Measurements from ENCODE around the gene ACAP3. TPM values are rescaled to one million over a fixed set of nuclear protein-coding genes. Genes with fewer than 3 reads are reported as not detected.
A peak's percentile ranks its signal among the peaks of the same experiment; 100 is the strongest.

The ACAP3 gene
- total RNA-seq, 2 experiments from 2014 or later = 69.5 to 92.1 TPM

DNA sequence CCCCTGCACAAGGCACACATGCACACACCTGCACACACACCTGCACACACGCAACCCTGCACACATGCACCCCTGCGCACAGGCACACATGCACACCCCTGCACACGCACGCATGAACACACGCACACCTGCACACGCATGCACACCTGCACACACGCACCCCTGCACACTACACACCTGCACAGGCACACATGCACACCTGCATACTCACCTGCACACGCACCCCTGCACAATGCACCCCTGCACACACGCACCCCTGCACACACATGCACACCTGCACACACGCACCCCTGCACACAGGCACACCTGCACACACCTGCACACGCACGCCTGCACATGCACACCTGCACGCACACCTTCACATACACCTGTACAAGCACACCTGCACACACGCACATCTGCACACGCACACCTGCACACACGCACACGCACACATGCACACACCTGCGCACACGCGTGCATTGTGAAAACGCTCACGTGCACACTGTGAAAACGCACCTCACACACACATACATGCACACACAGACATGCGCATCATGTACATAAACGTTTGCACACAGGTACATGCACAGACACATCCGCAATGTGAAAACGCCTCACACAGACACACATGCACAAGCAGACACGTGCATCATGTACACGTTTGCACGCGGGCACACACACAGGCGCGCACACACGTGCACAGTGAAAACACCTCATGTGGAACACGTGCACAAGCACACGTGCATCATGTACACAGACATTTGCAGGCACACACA lies 33.2 kb upstream of the ACAP3 start:
- Mint-ChIP-seq H3K36me3 (ENCODE audit: low read depth) (peaks cover 16% of the 10 kb centered on the region), H3K27ac (no peak overlapping the region), H3K9me3 (peaks cover 10% of the 10 kb centered on the region), H3K4me3 (no peak overlapping the region), H3K27me3 (no peaks in the 10 kb centered on the region), H3K4me1 (no peaks in the 10 kb centered on the region)
- CTCF ChIA-PET = interaction anchor here (1.3 kb wide), 1 partner anchor 31 kb away, joined by 3 read pairs; no protein-coding TSS in a partner anchor
- no peak for DNase-seq
- POLR2A ChIA-PET = no interaction called here

GRCh38 chr1:1340185-1340584 lies 32.5 kb upstream of the ACAP3 start:
- Mint-ChIP-seq H3K36me3 (ENCODE audit: low read depth) (peaks cover 16% of the 10 kb centered on the region), H3K27ac (no peak overlapping the region), H3K27me3 (no peaks in the 10 kb centered on the region), H3K9me3 (peaks cover 10% of the 10 kb centered on the region), H3K4me3 (no peak overlapping the region), H3K4me1 (no peaks in the 10 kb centered on the region)
- DNase-seq = no peak
- POLR2A ChIA-PET = no interaction called here
- CTCF ChIA-PET = no interaction called here

GRCh38 chr1:1338278-1338677 lies 30.5 kb upstream of the ACAP3 start:
- no peak overlapping the region for H3K27ac Mint-ChIP-seq
- H3K36me3 Mint-ChIP-seq (ENCODE audit: low read depth) = peaks cover 16% of the 10 kb centered on the region
- H3K4me3 Mint-ChIP-seq = no peak overlapping the region
- no peaks in the 10 kb centered on the region for H3K4me1 Mint-ChIP-seq
- peaks cover 10% of the 10 kb centered on the region for H3K9me3 Mint-ChIP-seq
- H3K27me3 Mint-ChIP-seq = no peaks in the 10 kb centered on the region
- POLR2A ChIA-PET = no interaction called here
- CTCF ChIA-PET = interaction anchor here (1.2 kb wide), 1 partner anchor 17 kb away, joined by 4 read pairs; no protein-coding TSS in a partner anchor
- DNase-seq = no peak

GRCh38 chr1:1337793-1338147 lies 30.0 kb upstream of the ACAP3 start:
- H3K36me3 Mint-ChIP-seq (ENCODE audit: low read depth) = peaks cover 16% of the 10 kb centered on the region
- H3K9me3 Mint-ChIP-seq = peaks cover 10% of the 10 kb centered on the region
- ChIA-PET POLR2A (no interaction called here), CTCF (no interaction called here)
- H3K4me3 Mint-ChIP-seq = no peak overlapping the region
- peak; percentile 25 for DNase-seq
- no peak overlapping the region for H3K27ac Mint-ChIP-seq
- H3K4me1 Mint-ChIP-seq = no peaks in the 10 kb centered on the region
- no peaks in the 10 kb centered on the region for H3K27me3 Mint-ChIP-seq

GRCh38 chr1:1336931-1337792 lies 29.4 kb upstream of the ACAP3 start:
- H3K27me3 Mint-ChIP-seq = no peaks in the 10 kb centered on the region
- no peaks in the 10 kb centered on the region for H3K4me1 Mint-ChIP-seq
- no peak overlapping the region for H3K4me3 Mint-ChIP-seq
- CTCF ChIA-PET = no interaction called here
- H3K36me3 Mint-ChIP-seq (ENCODE audit: low read depth) = peaks cover 16% of the 10 kb centered on the region
- DNase-seq = no peak
- H3K9me3 Mint-ChIP-seq = peaks cover 10% of the 10 kb centered on the region
- H3K27ac Mint-ChIP-seq = no peak overlapping the region
- POLR2A ChIA-PET = no interaction called here

DNA sequence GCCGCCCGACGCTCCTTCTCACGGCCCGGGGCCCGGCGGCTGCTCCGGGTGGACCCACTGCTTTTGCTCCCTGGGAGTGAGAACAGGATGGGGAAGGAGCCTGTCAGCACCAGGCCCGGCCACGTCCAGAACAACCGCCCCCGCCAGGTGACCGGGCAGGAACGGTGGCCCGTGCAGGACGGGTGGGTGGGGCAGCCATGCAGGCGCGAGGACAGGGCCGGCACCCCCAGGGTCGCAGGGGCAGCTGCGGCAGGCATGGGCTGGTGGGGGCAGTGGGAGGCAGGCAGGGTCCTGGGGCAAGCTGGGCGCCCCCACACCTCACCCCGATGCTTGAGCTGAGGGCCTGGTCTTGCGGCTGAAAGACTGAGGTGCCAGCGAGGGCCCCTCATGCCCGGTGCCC lies 28.7 kb upstream of the ACAP3 start:
- no peak for DNase-seq
- peaks cover 13% of the 10 kb centered on the region for H3K36me3 Mint-ChIP-seq (ENCODE audit: low read depth)
- no peak overlapping the region for H3K27ac Mint-ChIP-seq
- H3K27me3 Mint-ChIP-seq = no peaks in the 10 kb centered on the region
- H3K4me1 Mint-ChIP-seq = no peaks in the 10 kb centered on the region
- peaks cover 10% of the 10 kb centered on the region for H3K9me3 Mint-ChIP-seq
- no peak overlapping the region for H3K4me3 Mint-ChIP-seq
- ChIA-PET POLR2A (no interaction called here), CTCF (interaction anchor here (1.2 kb wide), 1 partner anchor 271 kb away, joined by 3 read pairs; no protein-coding TSS in a partner anchor)

GRCh38 chr1:1335792-1336248 lies 28.1 kb upstream of the ACAP3 start:
- Mint-ChIP-seq H3K4me3 (no peak overlapping the region), H3K27ac (no peak overlapping the region), H3K27me3 (no peaks in the 10 kb centered on the region), H3K36me3 (ENCODE audit: low read depth) (peaks cover 6% of the 10 kb centered on the region), H3K9me3 (peaks cover 4% of the 10 kb centered on the region), H3K4me1 (no peaks in the 10 kb centered on the region)
- ChIA-PET POLR2A (no interaction called here), CTCF (interaction anchor here (1.2 kb wide), 1 partner anchor 271 kb away, joined by 3 read pairs; no protein-coding TSS in a partner anchor)
- no peak for DNase-seq

GRCh38 chr1:1335283-1335682 lies 27.6 kb upstream of the ACAP3 start:
- Mint-ChIP-seq H3K9me3 (no peaks in the 10 kb centered on the region), H3K36me3 (ENCODE audit: low read depth) (peaks cover under 1% of the 10 kb centered on the region), H3K4me1 (no peaks in the 10 kb centered on the region), H3K4me3 (no peak overlapping the region), H3K27me3 (no peaks in the 10 kb centered on the region), H3K27ac (no peak overlapping the region)
- ChIA-PET POLR2A (no interaction called here), CTCF (interaction anchor here (1.2 kb wide), 1 partner anchor 270 kb away, joined by 3 read pairs; no protein-coding TSS in a partner anchor)
- no peak for DNase-seq

- Mint-ChIP-seq H3K27ac (no peak overlapping the region), H3K4me1 (no peaks in the 10 kb centered on the region), H3K9me3 (no peaks in the 10 kb centered on the region), H3K27me3 (no peaks in the 10 kb centered on the region), H3K36me3 (ENCODE audit: low read depth) (no peaks in the 10 kb centered on the region), H3K4me3 (no peak overlapping the region)
- ChIA-PET POLR2A (no interaction called here), CTCF (no interaction called here)
- DNase-seq = no peak
These were observed 27.1 kb upstream of the ACAP3 start for GRCh38 chr1:1334835-1335234.

DNA sequence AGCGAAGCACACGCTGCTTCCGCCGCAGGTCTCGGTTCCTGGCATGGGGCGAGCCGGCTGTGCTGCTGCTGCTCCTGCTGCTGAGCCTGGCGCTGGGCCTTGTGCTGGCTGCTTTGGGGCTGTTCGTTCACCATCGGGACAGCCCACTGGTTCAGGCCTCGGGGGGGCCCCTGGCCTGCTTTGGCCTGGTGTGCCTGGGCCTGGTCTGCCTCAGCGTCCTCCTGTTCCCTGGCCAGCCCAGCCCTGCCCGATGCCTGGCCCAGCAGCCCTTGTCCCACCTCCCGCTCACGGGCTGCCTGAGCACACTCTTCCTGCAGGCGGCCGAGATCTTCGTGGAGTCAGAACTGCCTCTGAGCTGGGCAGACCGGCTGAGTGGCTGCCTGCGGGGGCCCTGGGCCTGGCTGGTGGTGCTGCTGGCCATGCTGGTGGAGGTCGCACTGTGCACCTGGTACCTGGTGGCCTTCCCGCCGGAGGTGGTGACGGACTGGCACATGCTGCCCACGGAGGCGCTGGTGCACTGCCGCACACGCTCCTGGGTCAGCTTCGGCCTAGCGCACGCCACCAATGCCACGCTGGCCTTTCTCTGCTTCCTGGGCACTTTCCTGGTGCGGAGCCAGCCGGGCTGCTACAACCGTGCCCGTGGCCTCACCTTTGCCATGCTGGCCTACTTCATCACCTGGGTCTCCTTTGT lies 26.0 kb upstream of the ACAP3 start:
- ChIA-PET CTCF (no interaction called here), POLR2A (no interaction called here)

DNA sequence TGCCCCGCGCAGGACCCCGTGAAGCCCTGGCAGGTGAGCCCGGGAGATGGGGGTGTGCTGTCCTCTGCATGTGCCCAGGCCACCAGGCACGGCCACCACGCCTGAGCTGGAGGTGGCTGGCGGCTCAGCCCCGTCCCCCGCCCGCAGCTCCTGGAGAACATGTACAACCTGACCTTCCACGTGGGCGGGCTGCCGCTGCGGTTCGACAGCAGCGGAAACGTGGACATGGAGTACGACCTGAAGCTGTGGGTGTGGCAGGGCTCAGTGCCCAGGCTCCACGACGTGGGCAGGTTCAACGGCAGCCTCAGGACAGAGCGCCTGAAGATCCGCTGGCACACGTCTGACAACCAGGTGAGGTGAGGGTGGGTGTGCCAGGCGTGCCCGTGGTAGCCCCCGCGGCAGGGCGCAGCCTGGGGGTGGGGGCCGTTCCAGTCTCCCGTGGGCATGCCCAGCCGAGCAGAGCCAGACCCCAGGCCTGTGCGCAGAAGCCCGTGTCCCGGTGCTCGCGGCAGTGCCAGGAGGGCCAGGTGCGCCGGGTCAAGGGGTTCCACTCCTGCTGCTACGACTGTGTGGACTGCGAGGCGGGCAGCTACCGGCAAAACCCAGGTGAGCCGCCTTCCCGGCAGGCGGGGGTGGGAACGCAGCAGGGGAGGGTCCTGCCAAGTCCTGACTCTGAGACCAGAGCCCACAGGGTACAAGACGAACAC lies 25.2 kb upstream of the ACAP3 start:
- H3K9me3 Mint-ChIP-seq = no peaks in the 10 kb centered on the region
- CTCF ChIA-PET = no interaction called here
- no peak for DNase-seq
- no peak overlapping the region for H3K4me3 Mint-ChIP-seq
- no peak overlapping the region for H3K27ac Mint-ChIP-seq
- POLR2A ChIA-PET = no interaction called here
- H3K4me1 Mint-ChIP-seq = no peaks in the 10 kb centered on the region
- H3K27me3 Mint-ChIP-seq = no peaks in the 10 kb centered on the region
- no peaks in the 10 kb centered on the region for H3K36me3 Mint-ChIP-seq (ENCODE audit: low read depth)

More for the DNA sequence above, 26.0 kb upstream of the ACAP3 start:
- Mint-ChIP-seq H3K4me3 (no peak overlapping the region), H3K36me3 (ENCODE audit: low read depth) (no peaks in the 10 kb centered on the region), H3K4me1 (no peaks in the 10 kb centered on the region), H3K9me3 (no peaks in the 10 kb centered on the region), H3K27ac (no peak overlapping the region), H3K27me3 (no peaks in the 10 kb centered on the region)
- DNase-seq = no peak

DNA sequence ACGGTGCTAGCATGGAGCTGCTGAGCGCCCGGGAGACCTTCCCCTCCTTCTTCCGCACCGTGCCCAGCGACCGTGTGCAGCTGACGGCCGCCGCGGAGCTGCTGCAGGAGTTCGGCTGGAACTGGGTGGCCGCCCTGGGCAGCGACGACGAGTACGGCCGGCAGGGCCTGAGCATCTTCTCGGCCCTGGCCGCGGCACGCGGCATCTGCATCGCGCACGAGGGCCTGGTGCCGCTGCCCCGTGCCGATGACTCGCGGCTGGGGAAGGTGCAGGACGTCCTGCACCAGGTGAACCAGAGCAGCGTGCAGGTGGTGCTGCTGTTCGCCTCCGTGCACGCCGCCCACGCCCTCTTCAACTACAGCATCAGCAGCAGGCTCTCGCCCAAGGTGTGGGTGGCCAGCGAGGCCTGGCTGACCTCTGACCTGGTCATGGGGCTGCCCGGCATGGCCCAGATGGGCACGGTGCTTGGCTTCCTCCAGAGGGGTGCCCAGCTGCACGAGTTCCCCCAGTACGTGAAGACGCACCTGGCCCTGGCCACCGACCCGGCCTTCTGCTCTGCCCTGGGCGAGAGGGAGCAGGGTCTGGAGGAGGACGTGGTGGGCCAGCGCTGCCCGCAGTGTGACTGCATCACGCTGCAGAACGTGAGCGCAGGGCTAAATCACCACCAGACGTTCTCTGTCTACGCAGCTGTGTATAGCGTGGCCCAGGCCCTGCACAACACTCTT lies 24.5 kb upstream of the ACAP3 start:
- Mint-ChIP-seq H3K4me1 (no peaks in the 10 kb centered on the region), H3K27ac (no peak overlapping the region), H3K27me3 (no peaks in the 10 kb centered on the region), H3K4me3 (no peak overlapping the region), H3K36me3 (ENCODE audit: low read depth) (no peaks in the 10 kb centered on the region), H3K9me3 (no peaks in the 10 kb centered on the region)
- CTCF ChIA-PET = no interaction called here
- POLR2A ChIA-PET = no interaction called here
- no peak for DNase-seq
